Mesendoderm (in vitro differentiated cells): ENCODE data around the gene PBX2.

ENCODE experiments used
- DNase-seq: peaks from one replicate; pipeline ENCODE4 v3.0.0; 2013
- H2AK5ac ChIP-seq: 2 replicates; pipeline ENCODE4 v1.6.1; 2013; ENCODE audit warnings: low read length, inconsistent platforms
- H2BK120ac ChIP-seq: 2 replicates; pipeline ENCODE4 v1.6.1; 2013; ENCODE audit warnings: low read depth, mild to moderate bottlenecking, low read length, moderate library complexity, mixed read lengths
- H2BK15ac ChIP-seq: replicated peaks from 2 replicates; pipeline ENCODE4 v1.6.1; 2013; ENCODE audit warnings: low read depth, mild to moderate bottlenecking, moderate library complexity
- H2BK5ac ChIP-seq: 2 replicates; pipeline ENCODE4 v1.6.1; 2013; ENCODE audit warnings: low read length, inconsistent platforms
- H3K18ac ChIP-seq: 2 replicates; pipeline ENCODE4 v1.6.1; 2013; ENCODE audit warnings: mild to moderate bottlenecking, low read length, mixed read lengths
- H3K23ac ChIP-seq: one replicate; pipeline ENCODE4 v1.6.1; 2013; ENCODE audit warnings: low read length
- H3K27ac ChIP-seq: 2 replicates; pipeline ENCODE4 v1.5.1; 2013; ENCODE audit warnings: low read depth, mild to moderate bottlenecking, inconsistent platforms, low read length, moderate library complexity
- H3K27me3 ChIP-seq: 2 replicates; pipeline ENCODE4 v1.6.1; 2013; ENCODE audit warnings: low read length, control low read depth, mild to moderate bottlenecking, inconsistent platforms; ENCODE audit not compliant: insufficient read depth, poor library complexity
- H3K36me3 ChIP-seq: 2 replicates; pipeline ENCODE4 v1.6.1; 2013; ENCODE audit warnings: low read length, inconsistent platforms; ENCODE audit not compliant: control insufficient read depth, insufficient read depth
- H3K4ac ChIP-seq: one replicate; pipeline ENCODE4 v1.6.1; 2013; ENCODE audit warnings: low read depth, mild to moderate bottlenecking, low read length, moderate library complexity
- H3K4me1 ChIP-seq: 2 replicates; pipeline ENCODE4 v1.6.1; 2013; ENCODE audit warnings: low read depth, low read length, inconsistent platforms; ENCODE audit not compliant: control insufficient read depth
- H3K4me2 ChIP-seq: 2 replicates; pipeline ENCODE4 v1.6.1; 2013; ENCODE audit warnings: low read length
- H3K4me3 ChIP-seq: 2 replicates; pipeline ENCODE4 v1.5.1; 2013; ENCODE audit warnings: mild to moderate bottlenecking, low read length
- H3K56ac ChIP-seq: one replicate; pipeline ENCODE4 v1.6.1; 2013; ENCODE audit warnings: low read length
- H3K79me1 ChIP-seq: 2 replicates; pipeline ENCODE4 v1.6.1; 2013; ENCODE audit warnings: low read length, inconsistent platforms
- H3K79me2 ChIP-seq: 2 replicates; pipeline ENCODE4 v1.6.1; 2013; ENCODE audit warnings: mild to moderate bottlenecking, low read length; ENCODE audit not compliant: control insufficient read depth, insufficient read depth
- H3K9ac ChIP-seq: 2 replicates; pipeline ENCODE4 v1.6.1; 2013; ENCODE audit warnings: low read length, inconsistent platforms
- H4K5ac ChIP-seq: one replicate; pipeline ENCODE4 v1.6.1; 2013; ENCODE audit warnings: low read length
- H4K8ac ChIP-seq: one replicate; pipeline ENCODE4 v1.6.1; 2013; ENCODE audit warnings: low read depth, mild to moderate bottlenecking, control low read depth, low read length, moderate library complexity
- WGBS: extraction: QIAGEN DNeasy Blood & Tissue Kit; methylation state at CpG from one replicate; pipeline ENCODE4 v1.1.7; 2013; ENCODE audit warnings: low lambda C conversion rate, missing lambda C conversion rate; ENCODE audit not compliant: insufficient coverage; ENCODE audit errors: extremely low coverage; 5-methylcytosine and 5-hydroxymethylcytosine counted together

PBX2 gene

GRCh38 chr6:32179766-32180405, 10.1 kb downstream of the PBX2 start:
- no peak overlapping the region for H3K4me3 ChIP-seq

GRCh38 chr6:32178547-32179440, 11.2 kb downstream of the PBX2 start:
- peak overlapping the region; percentile 88 for H3K9ac ChIP-seq
- DNase-seq, result no peak
- H3K27ac ChIP-seq, result no peak overlapping the region
- H3K4me1 ChIP-seq, result peaks cover 15% of the 10 kb centered on the region
- H3K4ac ChIP-seq, result no peak overlapping the region
- H3K56ac ChIP-seq, result peak overlapping the region; percentile 91
- no peaks in the 10 kb centered on the region for H3K27me3 ChIP-seq
- no peak overlapping the region for H4K5ac ChIP-seq
- no peak overlapping the region for H2BK15ac ChIP-seq
- no peak overlapping the region for H3K18ac ChIP-seq
- H3K79me1 ChIP-seq, result peaks cover 15% of the 10 kb centered on the region
- H3K79me2 ChIP-seq, result peaks cover 28% of the 10 kb centered on the region
- H2BK5ac ChIP-seq, result no peak overlapping the region
- WGBS, result 100% methylated on average over 1 of the region's 24 CpGs
- H2BK120ac ChIP-seq, result no peak overlapping the region
- peak overlapping the region; percentile 9 for H2AK5ac ChIP-seq
- peaks cover 1% of the 10 kb centered on the region for H3K36me3 ChIP-seq
- H4K8ac ChIP-seq, result no peak overlapping the region
- H3K23ac ChIP-seq, result peak overlapping the region; percentile 48
- peak overlapping the region; percentile 43 for H3K4me3 ChIP-seq
- peak overlapping the region; percentile 93 for H3K4me2 ChIP-seq

More at GRCh38 chr6:32179766-32180405, 10.1 kb downstream of the PBX2 start:
- no peak overlapping the region for H3K9ac ChIP-seq
- H3K79me1 ChIP-seq, result peaks cover 6% of the 10 kb centered on the region
- H3K4me2 ChIP-seq, result no peak overlapping the region
- no CpG with 5 or more reads among the region's 10 CpGs for whole genome bisulfite sequencing
- H2AK5ac ChIP-seq, result no peak overlapping the region
- peaks cover 1% of the 10 kb centered on the region for H3K36me3 ChIP-seq
- no peak overlapping the region for H2BK15ac ChIP-seq
- H3K4ac ChIP-seq, result no peak overlapping the region
- peak overlapping the region; percentile 91 for H3K56ac ChIP-seq
- H3K27me3 ChIP-seq, result no peaks in the 10 kb centered on the region
- H4K5ac ChIP-seq, result no peak overlapping the region
- no peak overlapping the region for H2BK120ac ChIP-seq
- no peak overlapping the region for H3K23ac ChIP-seq
- peaks cover 17% of the 10 kb centered on the region for H3K79me2 ChIP-seq
- no peak overlapping the region for H3K27ac ChIP-seq
- no peak overlapping the region for H2BK5ac ChIP-seq
- H4K8ac ChIP-seq, result no peak overlapping the region
- no peak overlapping the region for H3K18ac ChIP-seq
- no peak for DNase-seq
- peaks cover 13% of the 10 kb centered on the region for H3K4me1 ChIP-seq

GRCh38 chr6:32177788-32178546, 12.0 kb downstream of the PBX2 start, which contains the start of gene RNF5:
TSS of gene RNF5 (plus strand) at chr6:32178405. CDS start at chr6:32178512, 107 bp downstream.
- H3K4me1 ChIP-seq, result peaks cover 16% of the 10 kb centered on the region
- H3K9ac ChIP-seq, result peak within 1 kb of the TSS; percentile 88
- peak; percentile 100 for DNase-seq

GRCh38 chr6:32177183-32177787, 12.7 kb downstream of the PBX2 start:
- Histone ChIP-seq H4K8ac (no peak overlapping the region), H3K36me3 (peaks cover 1% of the 10 kb centered on the region), H2BK120ac (no peak overlapping the region), H2AK5ac (no peak overlapping the region), H3K27me3 (no peaks in the 10 kb centered on the region), H3K4me3 (peak overlapping the region; percentile 36), H2BK15ac (no peak overlapping the region), H3K4me1 (peaks cover 17% of the 10 kb centered on the region), H3K4ac (peak overlapping the region; percentile 89), H3K56ac (peak overlapping the region; percentile 91), H3K9ac (peak overlapping the region; percentile 88), H3K23ac (no peak overlapping the region), H3K79me1 (peaks cover 25% of the 10 kb centered on the region), H3K79me2 (peaks cover 37% of the 10 kb centered on the region), H2BK5ac (peak overlapping the region; percentile 68), H3K4me2 (peak overlapping the region; percentile 77), H3K18ac (peak overlapping the region; percentile 47), H3K27ac (peak overlapping the region; percentile 89), H4K5ac (peak overlapping the region; percentile 40)
- no peak for DNase-seq
- no CpG with 5 or more reads among the region's 20 CpGs for WGBS

More at GRCh38 chr6:32177788-32178546, 12.0 kb downstream of the PBX2 start, which contains the start of gene RNF5:
- Histone ChIP-seq H3K36me3 (peaks cover 1% of the 10 kb centered on the region), H3K18ac (peak within 1 kb of the TSS; percentile 47), H3K4me2 (peak within 1 kb of the TSS; percentile 93), H2BK15ac (no peak within 1 kb of the TSS), H2BK5ac (peak within 1 kb of the TSS; percentile 68), H3K4me3 (peak within 1 kb of the TSS; percentile 43), H3K4ac (peak within 1 kb of the TSS; percentile 89), H3K27ac (peak within 1 kb of the TSS; percentile 89), H4K5ac (peak within 1 kb of the TSS; percentile 40), H3K79me1 (peaks cover 20% of the 10 kb centered on the region), H3K79me2 (peaks cover 33% of the 10 kb centered on the region), H3K23ac (peak within 1 kb of the TSS; percentile 48), H2AK5ac (peak within 1 kb of the TSS; percentile 9), H2BK120ac (no peak within 1 kb of the TSS), H3K56ac (peak within 1 kb of the TSS; percentile 91), H4K8ac (no peak within 1 kb of the TSS), H3K27me3 (no peaks in the 10 kb centered on the region)
- no CpG with 5 or more reads among the region's 33 CpGs for WGBS

- H2AK5ac ChIP-seq, result peak overlapping the region; percentile 97
- no peaks in the 10 kb centered on the region for H3K27me3 ChIP-seq
- no peak overlapping the region for H3K23ac ChIP-seq
- H3K27ac ChIP-seq, result peak overlapping the region; percentile 89
- no peak overlapping the region for H4K8ac ChIP-seq
- H3K4me3 ChIP-seq, result peak overlapping the region; percentile 18
- no peak for DNase-seq
- peak overlapping the region; percentile 91 for H3K56ac ChIP-seq
- no peak overlapping the region for H2BK15ac ChIP-seq
- H3K79me1 ChIP-seq, result peaks cover 25% of the 10 kb centered on the region
- H3K4me1 ChIP-seq, result peaks cover 17% of the 10 kb centered on the region
- peak overlapping the region; percentile 89 for H3K4ac ChIP-seq
- peak overlapping the region; percentile 77 for H3K4me2 ChIP-seq
- H3K18ac ChIP-seq, result peak overlapping the region; percentile 47
- peak overlapping the region; percentile 88 for H3K9ac ChIP-seq
- peak overlapping the region; percentile 27 for H2BK5ac ChIP-seq
- 100% methylated on average over 1 of the region's 5 CpGs for WGBS
- H2BK120ac ChIP-seq, result no peak overlapping the region
- peak overlapping the region; percentile 68 for H4K5ac ChIP-seq
- H3K79me2 ChIP-seq, result peaks cover 37% of the 10 kb centered on the region
- peaks cover 1% of the 10 kb centered on the region for H3K36me3 ChIP-seq
Measured at GRCh38 chr6:32176476-32177182, 13.4 kb downstream of the PBX2 start.
